Measurements from ENCODE around the gene GATA3.

DNA sequence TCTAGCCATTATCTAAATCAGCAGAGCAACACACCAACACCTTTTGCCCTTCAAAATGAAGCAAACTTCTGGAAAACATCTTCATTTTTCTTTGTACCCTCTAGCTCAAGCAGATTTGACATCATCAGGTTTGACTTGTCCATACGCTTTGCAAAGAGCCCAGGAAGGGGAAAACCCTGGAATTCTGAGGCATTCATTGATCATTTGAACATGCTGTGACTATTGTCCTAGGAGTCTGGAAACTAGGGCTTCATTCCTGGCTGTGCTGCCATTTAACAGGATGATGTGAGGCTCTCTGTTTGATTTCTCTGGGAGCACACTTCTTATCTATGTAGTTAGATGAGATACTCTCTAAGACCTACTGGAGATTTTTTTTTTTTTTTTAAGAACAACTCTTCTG is 23.5 kb downstream of the GATA3 start:
- TF ChIP-seq, protein P1, sequence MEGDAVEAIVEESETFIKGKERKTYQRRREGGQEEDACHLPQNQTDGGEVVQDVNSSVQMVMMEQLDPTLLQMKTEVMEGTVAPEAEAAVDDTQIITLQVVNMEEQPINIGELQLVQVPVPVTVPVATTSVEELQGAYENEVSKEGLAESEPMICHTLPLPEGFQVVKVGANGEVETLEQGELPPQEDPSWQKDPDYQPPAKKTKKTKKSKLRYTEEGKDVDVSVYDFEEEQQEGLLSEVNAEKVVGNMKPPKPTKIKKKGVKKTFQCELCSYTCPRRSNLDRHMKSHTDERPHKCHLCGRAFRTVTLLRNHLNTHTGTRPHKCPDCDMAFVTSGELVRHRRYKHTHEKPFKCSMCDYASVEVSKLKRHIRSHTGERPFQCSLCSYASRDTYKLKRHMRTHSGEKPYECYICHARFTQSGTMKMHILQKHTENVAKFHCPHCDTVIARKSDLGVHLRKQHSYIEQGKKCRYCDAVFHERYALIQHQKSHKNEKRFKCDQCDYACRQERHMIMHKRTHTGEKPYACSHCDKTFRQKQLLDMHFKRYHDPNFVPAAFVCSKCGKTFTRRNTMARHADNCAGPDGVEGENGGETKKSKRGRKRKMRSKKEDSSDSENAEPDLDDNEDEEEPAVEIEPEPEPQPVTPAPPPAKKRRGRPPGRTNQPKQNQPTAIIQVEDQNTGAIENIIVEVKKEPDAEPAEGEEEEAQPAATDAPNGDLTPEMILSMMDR (IDR thresholded peaks at IDR 0.05): no peak
- TF ChIP-seq POLR2A (IDR thresholded peaks at IDR 0.05): no peak
- no peak for TF ChIP-seq EP300 (IDR thresholded peaks at IDR 0.05)
